Smooth muscle cell (in vitro differentiated cells): ENCODE measurements around the gene GRIK2. TPM values are rescaled to one million over a fixed set of nuclear protein-coding genes. Genes with fewer than 3 reads are reported as not detected.
A peak's percentile ranks its signal among the peaks of the same experiment; 100 is the strongest.

Experiments used
- DNase-seq: peaks from one replicate; lab custom pipeline; 2025; ENCODE audit not compliant: unreplicated experiment; lab: John Stamatoyannopoulos, UW
- H2AFZ ChIP-seq: fragments of 200-600 bp; sonication (generic); 2 replicates; pipeline ENCODE4 v1.6.0; 2016; ENCODE audit warnings: antibody characterized with exemption, low read depth, mild to moderate bottlenecking
- H3F3A ChIP-seq: fragments of 200-600 bp; sonication (generic); 2 replicates; pipeline ENCODE4 v1.6.0; 2017; ENCODE audit warnings: antibody characterized with exemption, low read depth
- H3K27ac ChIP-seq: fragments of 200-600 bp; sonication (generic); 2 replicates; pipeline ENCODE4 v1.5.1; 2016; ENCODE audit warnings: low read depth, mild to moderate bottlenecking
- H3K27me3 ChIP-seq: fragments of 200-600 bp; sonication (generic); 2 replicates; pipeline ENCODE4 v1.6.1; 2016; ENCODE audit warnings: low read depth, mild to moderate bottlenecking
- H3K36me3 ChIP-seq: fragments of 200-600 bp; sonication (generic); 2 replicates; pipeline ENCODE4 v1.5.1; 2016; ENCODE audit warnings: low read depth
- H3K4me1 ChIP-seq: fragments of 200-600 bp; sonication (generic); 2 replicates; pipeline ENCODE4 v1.5.1; 2016; ENCODE audit warnings: low read depth
- H3K4me2 ChIP-seq: fragments of 200-600 bp; sonication (generic); 2 replicates; pipeline ENCODE4 v1.6.0; 2016; ENCODE audit warnings: mild to moderate bottlenecking
- H3K4me3 ChIP-seq: fragments of 200-600 bp; sonication (generic); 2 replicates; pipeline ENCODE4 v1.5.1; 2016; ENCODE audit warnings: mild to moderate bottlenecking
- H3K79me2 ChIP-seq: fragments of 200-600 bp; sonication (generic); 2 replicates; pipeline ENCODE4 v1.6.0; 2016; ENCODE audit warnings: low read depth, mild to moderate bottlenecking
- H3K9ac ChIP-seq: fragments of 200-600 bp; sonication (generic); 2 replicates; pipeline ENCODE4 v1.6.0; 2016; ENCODE audit warnings: low read depth
- H3K9me3 ChIP-seq: fragments of 200-600 bp; sonication (generic); replicated peaks from 2 replicates; pipeline ENCODE4 v1.5.1; 2016; ENCODE audit warnings: low read depth
- H4K20me1 ChIP-seq: fragments of 200-600 bp; sonication (generic); 2 replicates; pipeline ENCODE4 v1.6.0; 2016; ENCODE audit warnings: low read depth
- CTCF ChIP-seq: fragments of 200-600 bp; sonication (generic); IDR thresholded peaks from 2 replicates; pipeline ENCODE4 v1.5.1; 2017; ENCODE audit warnings: borderline replicate concordance, mild to moderate bottlenecking, antibody characterized with exemption; ENCODE audit not compliant: insufficient read depth, poor library complexity, severe bottlenecking
- WGBS: methylation state at CpG from one replicate; pipeline ENCODE4 v1.1.7; 2016; ENCODE audit warnings: low lambda C conversion rate; 5-methylcytosine and 5-hydroxymethylcytosine counted together
- polyA plus RNA-seq: library from polyadenylated mRNA; unstranded; fragments of >200 nt; fragmentation: Nextera tagmentation; extraction: Ambion mirVana; gene quantifications from 2 replicates; pipeline ENCODE4 v1.2.1, GENCODE V29; 2016
- total RNA-seq: library from RNA; depleted of rRNA; stranded (reverse); fragments of >200 nt; gene quantifications from 2 replicates; pipeline ENCODE4 v1.2.3, GENCODE V29; 2014

Gene GRIK2
- total and polyA plus RNA-seq, 2 experiments from 2014 or later: 10.0 to 23.6 TPM

GRCh38 chr6:101887532-101887931 is 494.0 kb downstream of the GRIK2 start:
- Histone ChIP-seq H3K79me2 (no peaks in the 10 kb centered on the region), H3K36me3 (no peaks in the 10 kb centered on the region), H3K4me2 (no peak overlapping the region), H3K27me3 (no peaks in the 10 kb centered on the region), H3K27ac (no peak overlapping the region), H4K20me1 (no peaks in the 10 kb centered on the region), H3K9me3 (no peaks in the 10 kb centered on the region), H2AFZ (no peak overlapping the region), H3K4me3 (no peak overlapping the region), H3K9ac (no peak overlapping the region), H3K4me1 (no peaks in the 10 kb centered on the region), H3F3A (no peaks in the 10 kb centered on the region)
- no peak for TF ChIP-seq CTCF
- WGBS: 66% methylated on average over 5 of the region's 5 CpGs
- DNase-seq: no peak

GRCh38 chr6:101907356-101908217 is 514.1 kb downstream of the GRIK2 start:
- Histone ChIP-seq H3K36me3 (no peaks in the 10 kb centered on the region), H3K4me1 (peaks cover 6% of the 10 kb centered on the region), H3K79me2 (no peaks in the 10 kb centered on the region), H3K9ac (no peak overlapping the region), H4K20me1 (no peaks in the 10 kb centered on the region), H3K9me3 (no peaks in the 10 kb centered on the region), H3K27me3 (no peaks in the 10 kb centered on the region), H3K4me2 (no peak overlapping the region), H3F3A (no peaks in the 10 kb centered on the region), H3K4me3 (no peak overlapping the region), H2AFZ (no peak overlapping the region), H3K27ac (no peak overlapping the region)
- WGBS: 89% methylated on average over 6 of the region's 6 CpGs
- DNase-seq: no peak
- no peak for TF ChIP-seq CTCF

- no peak for TF ChIP-seq CTCF
- no peaks in the 10 kb centered on the region for H3K36me3 ChIP-seq
Measured at GRCh38 chr6:101909366-101909765, 515.9 kb downstream of the GRIK2 start.

GRCh38 chr6:101912311-101912710 is 518.8 kb downstream of the GRIK2 start:
- WGBS: 35% methylated on average over 5 of the region's 5 CpGs
- no peaks in the 10 kb centered on the region for H4K20me1 ChIP-seq
- TF ChIP-seq CTCF: no peak
- no peak for DNase-seq
- no peaks in the 10 kb centered on the region for H3K9me3 ChIP-seq
- peak overlapping the region; percentile 23 for H2AFZ ChIP-seq
- no peaks in the 10 kb centered on the region for H3F3A ChIP-seq
- peaks cover 8% of the 10 kb centered on the region for H3K4me1 ChIP-seq
- H3K4me3 ChIP-seq: no peak overlapping the region
- H3K36me3 ChIP-seq: no peaks in the 10 kb centered on the region
- H3K27me3 ChIP-seq: no peaks in the 10 kb centered on the region
- no peak overlapping the region for H3K27ac ChIP-seq
- no peak overlapping the region for H3K4me2 ChIP-seq
- no peaks in the 10 kb centered on the region for H3K79me2 ChIP-seq
- no peak overlapping the region for H3K9ac ChIP-seq

More at GRCh38 chr6:101909366-101909765, 515.9 kb downstream of the GRIK2 start:
- Histone ChIP-seq H3K9ac (no peak overlapping the region), H3K4me2 (no peak overlapping the region), H3K9me3 (no peaks in the 10 kb centered on the region), H3K27ac (no peak overlapping the region), H3K4me1 (peaks cover 8% of the 10 kb centered on the region), H3F3A (no peaks in the 10 kb centered on the region), H2AFZ (no peak overlapping the region), H3K79me2 (no peaks in the 10 kb centered on the region), H4K20me1 (no peaks in the 10 kb centered on the region), H3K27me3 (no peaks in the 10 kb centered on the region), H3K4me3 (no peak overlapping the region)
- WGBS: 92% methylated on average over 1 of the region's 1 CpG
- no peak for DNase-seq
